NCI-H2196 treated with DMSO at 0.1 percent for 48 hours (cell line): ENCODE data around the gene C1orf141.
"Not testable (repeated sequence)": the region's sequence is repeated elsewhere in the genome, so short reads cannot be mapped to it uniquely, and the experiment has no call there.

Source experiments
- DNase-seq: peaks from one replicate; lab custom pipeline; 2025; ENCODE audit not compliant: unreplicated experiment; lab: John Stamatoyannopoulos, UW

The C1orf141 gene

GRCh38 chr1:67089685-67090208 lies 45.0 kb downstream of the C1orf141 start:
- DNase-seq = no peak

- DNase-seq = no peak
Measured at GRCh38 chr1:67088440-67088839, 46.3 kb downstream of the C1orf141 start.

DNA sequence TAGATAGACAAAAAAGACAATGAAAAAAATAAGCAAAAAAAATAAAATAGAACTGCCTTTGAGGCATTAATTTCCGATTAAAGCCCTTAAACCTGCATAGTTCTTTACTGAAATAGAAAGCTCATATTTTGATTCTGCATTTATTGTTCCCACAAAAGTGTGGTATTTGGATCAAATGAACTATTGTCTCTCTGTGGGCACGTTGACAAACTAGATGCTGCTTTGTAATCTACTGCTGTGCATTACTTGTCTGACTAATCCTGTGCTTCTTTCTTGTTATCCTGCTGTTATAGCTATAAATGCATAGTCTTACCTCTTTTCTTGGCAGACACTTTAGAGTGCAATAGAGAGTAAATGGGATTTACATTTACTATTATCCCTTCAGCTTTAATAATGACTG lies 49.4 kb downstream of the C1orf141 start:
- DNase-seq = no peak

DNA sequence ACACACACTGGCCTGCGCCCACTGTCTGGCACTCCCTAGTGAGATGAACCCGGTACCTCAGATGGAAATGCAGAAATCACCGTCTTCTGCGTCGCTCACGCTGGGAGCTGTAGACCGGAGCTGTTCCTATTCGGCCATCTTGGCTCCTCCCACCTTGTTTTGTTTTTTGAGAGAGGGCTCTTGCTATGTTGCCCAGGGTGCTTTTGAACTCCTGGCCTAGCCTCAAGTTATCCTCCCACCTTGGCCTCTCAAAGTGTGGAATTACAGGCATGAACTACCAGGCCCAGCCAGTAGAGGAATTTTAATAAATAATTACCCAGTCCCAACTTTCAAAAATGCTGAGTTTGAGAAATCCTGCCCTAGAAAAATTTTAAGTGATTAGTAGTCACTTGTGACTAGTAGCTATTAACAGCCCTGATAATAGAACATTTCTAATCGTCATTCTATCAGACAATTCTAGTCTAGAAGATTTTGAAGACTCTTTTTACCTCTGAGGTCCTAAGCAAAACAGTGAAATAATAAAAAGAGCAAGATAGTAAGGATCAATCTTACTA lies 49.9 kb downstream of the C1orf141 start:
- DNase-seq = no peak

DNA sequence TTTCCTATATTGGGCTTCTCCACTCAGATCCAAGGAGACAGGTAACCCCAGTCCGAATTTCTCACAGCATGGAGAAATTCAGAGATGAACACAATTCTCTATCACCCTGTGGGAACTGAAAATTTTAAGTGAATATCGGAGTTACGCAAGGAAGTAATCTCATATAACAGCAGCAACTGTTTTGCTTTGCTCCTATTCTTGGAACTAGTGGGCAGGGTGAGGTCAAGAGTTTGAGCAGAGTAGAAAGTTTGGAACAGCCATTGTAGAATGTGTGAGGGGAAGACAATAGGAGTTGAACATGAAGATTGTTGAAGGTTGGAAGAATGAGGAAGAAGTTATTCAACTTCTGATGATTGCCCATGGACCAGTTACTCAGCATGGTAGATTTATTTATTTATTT lies 56.5 kb downstream of the C1orf141 start:
- DNase-seq = no peak

GRCh38 chr1:67077593-67077992 lies 57.2 kb downstream of the C1orf141 start:
- DNase-seq = no peak

- no peak for DNase-seq
Measured at GRCh38 chr1:67072749-67073148, 62.0 kb downstream of the C1orf141 start.

- not testable (repeated sequence) for DNase-seq
Measured at GRCh38 chr1:67067655-67068054, 67.1 kb downstream of the C1orf141 start.

DNA sequence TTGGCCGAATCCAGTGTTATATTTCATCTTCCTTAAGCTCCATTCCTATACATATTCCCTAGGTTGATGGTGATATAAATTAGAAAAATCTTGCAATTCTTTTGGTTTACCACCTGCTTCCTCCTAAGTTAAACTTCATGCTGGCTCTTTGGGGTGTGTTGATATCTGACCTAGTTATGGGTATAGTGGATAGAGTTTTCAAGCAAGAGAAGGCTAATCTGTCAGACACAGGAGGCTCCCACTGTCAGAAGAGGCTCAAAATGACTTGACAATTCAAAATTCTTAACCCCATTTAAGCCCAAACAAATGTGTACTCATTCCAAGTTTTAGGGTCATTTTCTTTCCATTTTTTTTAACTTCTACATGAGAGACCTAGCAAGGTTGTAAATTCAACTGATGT lies 72.4 kb downstream of the C1orf141 start:
- no peak for DNase-seq

DNA sequence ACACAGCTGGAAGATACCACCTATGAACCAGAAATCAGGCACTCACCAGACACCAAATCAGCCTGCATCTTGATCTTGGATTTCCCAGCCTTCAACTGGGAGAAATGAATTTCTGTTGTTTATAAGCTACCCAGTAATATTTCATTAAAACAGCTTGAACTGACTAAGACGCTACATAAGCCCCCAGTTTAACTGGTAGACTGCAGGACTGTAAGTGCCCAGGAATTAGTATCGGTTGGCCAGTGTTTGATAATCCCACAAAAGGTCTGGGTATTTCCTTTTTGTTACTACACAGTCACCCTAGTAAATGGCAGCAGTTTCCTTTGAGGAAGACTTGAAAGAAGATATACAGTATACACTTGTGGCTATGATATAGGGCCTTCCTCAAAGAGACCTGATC lies 73.5 kb downstream of the C1orf141 start:
- no peak for DNase-seq

DNA sequence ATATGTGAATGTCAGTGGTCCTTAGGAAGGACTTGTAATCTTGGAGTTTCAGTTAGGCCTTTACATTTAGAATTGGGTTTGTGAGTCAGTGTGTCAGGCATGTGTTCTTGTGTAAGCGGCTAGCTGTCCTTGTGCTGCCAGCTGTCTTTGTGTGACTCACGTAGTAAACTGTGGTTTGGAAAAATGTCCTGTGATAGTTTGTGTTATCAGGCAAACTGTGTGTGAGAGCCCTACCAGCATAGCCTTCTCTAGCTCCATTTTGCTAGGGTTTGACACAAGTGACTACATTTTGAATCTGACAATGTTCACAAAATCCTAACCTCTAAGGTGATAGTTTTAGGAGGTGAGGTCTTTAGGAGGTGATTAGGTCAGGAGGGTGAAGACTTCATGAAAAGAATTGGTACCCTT lies 74.0 kb downstream of the C1orf141 start:
- DNase-seq = no peak

- DNase-seq = no peak
Measured at GRCh38 chr1:67059346-67059745, 75.4 kb downstream of the C1orf141 start.

GRCh38 chr1:67058761-67059160 lies 76.0 kb downstream of the C1orf141 start:
- DNase-seq = no peak

GRCh38 chr1:67058242-67058641 lies 76.5 kb downstream of the C1orf141 start:
- peak; percentile 8 for DNase-seq

GRCh38 chr1:67053785-67054772 lies 80.7 kb downstream of the C1orf141 start, which contains the start of gene SLC35D1:
SLC35D1 (minus strand) TSS chr1:67054148; CDS start chr1:67054013, 135 bp downstream.
- peak; percentile 53 for DNase-seq

- DNase-seq = no peak
Measured at GRCh38 chr1:67053535-67053784, 81.3 kb downstream of the C1orf141 start.

- DNase-seq = no peak
Measured at GRCh38 chr1:67052741-67053534, 81.8 kb downstream of the C1orf141 start.

GRCh38 chr1:67051196-67051595 lies 83.6 kb downstream of the C1orf141 start:
- no peak for DNase-seq

DNA sequence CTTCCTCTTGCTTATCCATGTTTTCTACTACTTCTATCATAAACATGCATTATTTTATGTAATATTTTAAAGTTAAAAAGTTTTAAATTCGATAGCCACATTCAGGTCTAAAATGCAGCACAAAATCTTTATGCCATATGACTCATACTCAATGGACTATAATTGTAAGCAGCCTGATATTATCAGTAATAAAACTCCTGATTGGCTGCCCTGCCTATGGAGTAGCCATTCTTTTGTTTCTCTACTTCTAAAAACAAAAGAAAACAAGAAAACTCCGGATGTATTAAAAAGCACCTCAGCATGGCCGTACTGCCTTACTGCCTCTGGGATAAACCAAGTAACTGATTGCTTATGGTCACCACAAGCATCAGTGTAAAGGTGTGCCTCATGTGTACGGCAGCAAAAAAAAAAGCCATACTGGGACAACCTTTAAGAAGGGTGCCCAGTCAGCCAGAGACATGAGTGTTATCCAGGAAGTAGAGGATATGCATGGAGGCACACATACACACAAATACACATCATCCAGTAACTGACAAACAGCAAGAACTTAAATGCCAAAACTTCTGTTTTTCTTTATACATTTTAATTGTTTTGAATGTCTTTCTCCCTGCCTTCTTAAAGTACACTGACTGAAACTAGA lies 90.0 kb downstream of the C1orf141 start:
- DNase-seq = no peak

- no peak for DNase-seq
Measured at GRCh38 chr1:67043366-67043765, 91.4 kb downstream of the C1orf141 start.
